NCI-H2196 (cell line): ENCODE data around the gene GLIPR2.

Source experiments
- DNase-seq: peaks from one replicate; lab custom pipeline; 2025; ENCODE audit not compliant: unreplicated experiment; lab: John Stamatoyannopoulos, UW

GLIPR2 gene

GRCh38 chr9:36191686-36192085, 55.2 kb downstream of the GLIPR2 start:
- no peak for DNase-seq

GRCh38 chr9:36192196-36192595, 55.7 kb downstream of the GLIPR2 start:
- no peak for DNase-seq

GRCh38 chr9:36193023-36193422, 56.5 kb downstream of the GLIPR2 start:
- DNase-seq = no peak

- DNase-seq = no peak
Measured at GRCh38 chr9:36194326-36195000, 57.9 kb downstream of the GLIPR2 start.

GRCh38 chr9:36204906-36205547, 68.5 kb downstream of the GLIPR2 start:
- DNase-seq = peak; percentile 8

GRCh38 chr9:36207016-36207415, 70.5 kb downstream of the GLIPR2 start:
- no peak for DNase-seq

- no peak for DNase-seq
Measured at GRCh38 chr9:36207546-36208012, 71.0 kb downstream of the GLIPR2 start.

- no peak for DNase-seq
Measured at GRCh38 chr9:36208521-36209253, 72.2 kb downstream of the GLIPR2 start.

- DNase-seq = no peak
Measured at GRCh38 chr9:36210722-36211121, 74.2 kb downstream of the GLIPR2 start.

GRCh38 chr9:36211510-36211909, 75.0 kb downstream of the GLIPR2 start:
- no peak for DNase-seq

GRCh38 chr9:36213387-36213786, 76.9 kb downstream of the GLIPR2 start:
- DNase-seq = no peak
